Gastroesophageal sphincter (tissue), 4 donors: Measurements from ENCODE around the gene KNOP1. TPM values are rescaled to one million over a fixed set of nuclear protein-coding genes. Genes with fewer than 3 reads are reported as not detected.

Source experiments
- ATAC-seq: fragments of 150-250 bp; one replicate; pipeline ENCODE4 v1.9.1; 2016; ENCODE audit warnings: mild to moderate bottlenecking, moderate library complexity
- H3K27ac ChIP-seq, 4 donors: fragments of 200-600 bp; sonication (generic) in 3 of 4; 1 replicate in 3 of 4; 2 replicates in 1 of 4; pipeline ENCODE4 v1.5.1; 2016 to 2019
- H3K27me3 ChIP-seq: fragments of 200-600 bp; sonication (generic); one replicate; pipeline ENCODE4 v1.5.1; 2019
- H3K36me3 ChIP-seq, 2 donors: fragments of 200-600 bp; sonication (generic); one replicate each; pipeline ENCODE4 v1.5.1; 2019; ENCODE audit warnings: control low read depth in 1 of 2
- H3K4me1 ChIP-seq, 3 donors: fragments of 200-600 bp; sonication (generic); 1 replicate in 2 of 3; 2 replicates in 1 of 3; pipeline ENCODE4 v1.5.1; 2016 to 2019; ENCODE audit warnings: control low read depth in 2 of 3
- H3K4me3 ChIP-seq, 2 donors: fragments of 200-600 bp; sonication (generic); one replicate each; pipeline ENCODE4 v1.5.1; 2019; ENCODE audit warnings: mild to moderate bottlenecking in 1 of 2, moderate library complexity in 1 of 2
- H3K9me3 ChIP-seq, 3 donors: fragments of 200-600 bp; sonication (generic); one replicate each; pipeline ENCODE4 v1.5.1; 2017 to 2019; ENCODE audit warnings: control low read depth in 2 of 3
- EP300 ChIP-seq: sonication (generic); formaldehyde crosslinking; IDR thresholded peaks from one replicate; pipeline ENCODE4 v1.6.1; 2017; ENCODE audit warnings: antibody characterized with exemption, mild to moderate bottlenecking
- POLR2A ChIP-seq, 2 donors: fragments of 450-650 bp; IDR thresholded peaks; one replicate each; pipeline ENCODE4 v1.6.1; 2017; ENCODE audit warnings: antibody characterized with exemption in 2 of 2, mild to moderate bottlenecking in 2 of 2, moderate library complexity in 1 of 2
- POLR2AphosphoS5 ChIP-seq: sonication (generic); formaldehyde crosslinking; IDR thresholded peaks from one replicate; pipeline ENCODE4 v1.6.1; 2017; ENCODE audit warnings: antibody characterized with exemption
- WGBS, 2 donors: methylation state at CpG; one replicate each; pipeline ENCODE4 v1.1.5; 2018; ENCODE audit warnings: low coverage in 1 of 2; 5-methylcytosine and 5-hydroxymethylcytosine counted together
- total RNA-seq, 4 donors: library from RNA; depleted of rRNA; stranded (reverse); fragments of >200 nt; gene quantifications; one replicate each; pipeline ENCODE4 v1.1.0, GENCODE V29; 2016
- TF ChIP-seq, protein P1 (sequence below), 4 experiments: fragments of 200-600 bp in 2 of 4; fragments of 450-650 bp in 2 of 4; sonication (generic) in 1 of 4; IDR thresholded peaks; one replicate each; pipeline ENCODE4 v1.5.1; 2017 to 2019; ENCODE audit warnings: antibody characterized with exemption in 4 of 4, mild to moderate bottlenecking in 2 of 4, moderate library complexity in 2 of 4

Gene KNOP1
- total RNA-seq, 4 donors from 2014 or later = 6.9 to 14.5 (median 11.9) TPM

DNA sequence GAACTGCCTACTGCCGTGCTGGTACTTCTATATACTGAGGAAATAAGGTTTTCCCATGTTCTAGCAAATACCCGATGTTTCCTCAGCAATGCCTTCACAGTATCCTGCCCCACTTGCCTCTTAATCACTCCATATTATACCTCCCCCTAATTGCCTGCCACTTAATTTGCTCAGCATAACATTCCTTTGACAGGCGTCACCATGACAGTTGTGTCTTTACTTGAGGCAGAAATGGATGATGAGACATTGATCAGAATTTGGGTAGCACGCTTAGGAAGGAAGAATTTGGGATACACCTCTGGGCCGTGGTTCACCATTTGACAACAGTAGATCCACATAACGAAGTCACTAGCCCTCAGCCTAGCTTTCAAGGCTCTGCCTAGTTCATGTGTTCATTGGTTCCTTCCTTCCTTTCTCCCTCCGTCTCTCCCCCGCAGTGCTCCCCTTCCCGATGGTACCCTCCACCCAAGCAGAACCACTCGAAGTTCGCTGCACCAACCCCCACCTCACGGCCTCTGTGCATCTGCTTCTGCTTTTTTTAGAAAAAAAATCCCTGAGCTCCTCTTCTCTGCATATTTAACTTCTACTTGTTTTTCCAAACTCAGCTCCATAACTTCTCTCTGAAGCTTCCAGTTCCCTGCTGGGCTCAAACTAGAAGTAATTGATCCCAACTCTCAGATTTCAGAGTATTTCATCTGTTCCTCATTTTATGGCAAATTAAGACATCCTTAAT, 19.4 kb upstream of the KNOP1 start:
- Histone ChIP-seq H3K27me3 (no peaks in the 10 kb centered on the region), H3K4me3 (no peak overlapping the region), H3K27ac (no peak overlapping the region), H3K9me3 (no peaks in the 10 kb centered on the region), H3K36me3 (peaks cover 0 to 29% of the 10 kb centered on the region in 2 donors), H3K4me1 (peaks cover 0 to 19% (median 3%) of the 10 kb centered on the region in 3 donors)
- no peak for ATAC-seq
- TF ChIP-seq EP300 = no peak
- 76 to 77% methylated on average over 10 to 12 of the region's 12 CpGs for WGBS, 2 donors

DNA sequence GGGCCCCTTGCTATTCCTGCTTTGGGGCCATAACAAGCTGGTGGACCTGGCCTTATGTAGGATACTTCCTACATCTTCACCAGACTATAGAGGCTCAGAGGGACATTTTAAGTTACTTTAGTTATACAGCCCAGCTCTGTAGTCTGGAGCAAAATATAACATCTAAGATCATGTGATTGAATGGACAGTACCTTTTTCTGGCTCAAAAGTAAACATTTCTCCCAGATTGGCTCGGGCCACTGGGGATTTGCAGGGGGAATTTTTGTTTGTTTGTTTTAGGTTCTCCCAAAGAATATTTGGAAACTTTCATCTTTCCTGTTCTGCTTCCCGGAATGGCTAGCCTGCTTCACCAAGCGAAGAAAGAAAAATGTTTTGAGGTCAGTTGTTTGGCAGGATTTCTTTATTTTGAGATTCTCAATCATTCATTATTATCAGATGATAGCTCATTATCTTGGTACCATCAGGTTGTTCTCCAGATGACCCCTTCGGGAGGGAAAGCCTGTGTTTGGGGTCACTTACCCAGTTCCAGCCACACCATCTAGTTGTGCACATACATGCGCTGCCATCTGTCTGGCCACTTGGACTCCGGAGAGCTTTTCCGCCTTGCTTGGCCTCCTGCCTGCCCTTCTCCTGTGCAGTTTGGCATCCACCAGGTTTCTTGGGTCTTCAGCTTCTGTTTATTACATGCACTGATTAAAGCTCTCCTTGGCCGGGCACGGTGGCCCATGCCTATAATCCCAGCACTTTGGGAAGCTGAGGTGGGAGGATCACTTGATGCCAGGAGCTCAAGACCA, 17.2 kb upstream of the KNOP1 start:
- TF ChIP-seq POLR2AphosphoS5 (no peak), POLR2A (IDR thresholded peaks at IDR 0.05) (no peak), EP300 (no peak)
- TF ChIP-seq, protein P1, sequence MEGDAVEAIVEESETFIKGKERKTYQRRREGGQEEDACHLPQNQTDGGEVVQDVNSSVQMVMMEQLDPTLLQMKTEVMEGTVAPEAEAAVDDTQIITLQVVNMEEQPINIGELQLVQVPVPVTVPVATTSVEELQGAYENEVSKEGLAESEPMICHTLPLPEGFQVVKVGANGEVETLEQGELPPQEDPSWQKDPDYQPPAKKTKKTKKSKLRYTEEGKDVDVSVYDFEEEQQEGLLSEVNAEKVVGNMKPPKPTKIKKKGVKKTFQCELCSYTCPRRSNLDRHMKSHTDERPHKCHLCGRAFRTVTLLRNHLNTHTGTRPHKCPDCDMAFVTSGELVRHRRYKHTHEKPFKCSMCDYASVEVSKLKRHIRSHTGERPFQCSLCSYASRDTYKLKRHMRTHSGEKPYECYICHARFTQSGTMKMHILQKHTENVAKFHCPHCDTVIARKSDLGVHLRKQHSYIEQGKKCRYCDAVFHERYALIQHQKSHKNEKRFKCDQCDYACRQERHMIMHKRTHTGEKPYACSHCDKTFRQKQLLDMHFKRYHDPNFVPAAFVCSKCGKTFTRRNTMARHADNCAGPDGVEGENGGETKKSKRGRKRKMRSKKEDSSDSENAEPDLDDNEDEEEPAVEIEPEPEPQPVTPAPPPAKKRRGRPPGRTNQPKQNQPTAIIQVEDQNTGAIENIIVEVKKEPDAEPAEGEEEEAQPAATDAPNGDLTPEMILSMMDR (IDR thresholded peaks at IDR 0.05) = no peak
- no peak for ATAC-seq
- H3K27ac ChIP-seq = peak overlapping the region in 2 of 4 donors; percentile 31 to 47
- no peaks in the 10 kb centered on the region for H3K27me3 ChIP-seq
- H3K36me3 ChIP-seq = peaks cover 0 to 36% of the 10 kb centered on the region in 2 donors
- no peaks in the 10 kb centered on the region for H3K9me3 ChIP-seq
- 41 to 56% methylated on average over 7 to 9 of the region's 9 CpGs for WGBS, 2 donors
- peaks cover 0 to 19% (median 3%) of the 10 kb centered on the region in 3 donors for H3K4me1 ChIP-seq
- no peak overlapping the region for H3K4me3 ChIP-seq

DNA sequence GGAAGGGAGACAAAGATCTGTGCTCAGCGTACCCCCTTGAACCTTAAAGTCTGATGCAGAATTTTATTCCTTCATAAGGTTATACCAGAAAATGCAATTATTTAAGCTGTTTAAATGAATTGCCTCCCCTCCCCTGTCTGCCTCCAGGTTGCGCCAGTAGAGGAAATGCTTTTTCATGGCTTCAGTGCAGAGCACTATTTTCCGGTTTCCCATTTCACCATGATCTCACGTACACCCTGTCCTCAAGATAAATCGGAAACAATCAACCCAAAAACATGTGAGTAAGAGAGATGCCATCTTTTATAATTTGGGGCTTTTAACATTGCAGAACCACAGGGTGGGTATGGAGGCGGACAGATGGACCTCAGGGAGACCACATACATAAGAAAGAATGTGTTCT, 15.5 kb upstream of the KNOP1 start:
- H3K4me3 ChIP-seq = no peak overlapping the region
- ATAC-seq = no peak
- no peaks in the 10 kb centered on the region for H3K9me3 ChIP-seq
- H3K4me1 ChIP-seq = peaks cover 0 to 19% (median 3%) of the 10 kb centered on the region in 3 donors
- H3K27ac ChIP-seq = no peak overlapping the region
- TF ChIP-seq POLR2A (IDR thresholded peaks at IDR 0.05) (no peak), EP300 (no peak)
- WGBS, 2 donors = 84 to 94% methylated on average over 6 of the region's 6 CpGs
- H3K36me3 ChIP-seq = peaks cover 0 to 25% of the 10 kb centered on the region in 2 donors
- H3K27me3 ChIP-seq = no peaks in the 10 kb centered on the region

DNA sequence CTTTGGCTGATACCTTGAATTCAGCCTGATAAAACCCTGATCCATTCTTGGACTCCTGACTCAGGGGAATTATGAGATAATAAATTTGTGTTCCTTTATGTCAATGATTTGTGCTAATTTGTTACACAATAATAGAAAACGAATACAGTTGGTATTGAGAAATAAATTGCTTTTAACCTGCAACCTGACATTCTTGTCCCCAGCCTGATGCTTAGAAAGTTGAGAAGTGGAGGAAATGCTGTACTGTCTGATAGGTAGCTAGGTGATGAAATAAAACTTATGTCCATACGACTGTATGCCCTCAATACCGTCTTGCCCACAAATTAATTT, 10.6 kb upstream of the KNOP1 start:
- ATAC-seq = no peak
- H3K4me1 ChIP-seq = no peaks in the 10 kb centered on the region
- peaks cover 0 to 16% of the 10 kb centered on the region in 2 donors for H3K36me3 ChIP-seq
- no peaks in the 10 kb centered on the region for H3K9me3 ChIP-seq
- H3K27me3 ChIP-seq = no peaks in the 10 kb centered on the region
- H3K4me3 ChIP-seq = no peak overlapping the region
- 90 to 91% methylated on average over 3 of the region's 3 CpGs for WGBS, 2 donors
- TF ChIP-seq, protein P1 (IDR thresholded peaks at IDR 0.05) = no peak
- TF ChIP-seq POLR2A (IDR thresholded peaks at IDR 0.05) = no peak
- TF ChIP-seq EP300 = no peak
- TF ChIP-seq POLR2AphosphoS5 = no peak
- no peak overlapping the region for H3K27ac ChIP-seq

DNA sequence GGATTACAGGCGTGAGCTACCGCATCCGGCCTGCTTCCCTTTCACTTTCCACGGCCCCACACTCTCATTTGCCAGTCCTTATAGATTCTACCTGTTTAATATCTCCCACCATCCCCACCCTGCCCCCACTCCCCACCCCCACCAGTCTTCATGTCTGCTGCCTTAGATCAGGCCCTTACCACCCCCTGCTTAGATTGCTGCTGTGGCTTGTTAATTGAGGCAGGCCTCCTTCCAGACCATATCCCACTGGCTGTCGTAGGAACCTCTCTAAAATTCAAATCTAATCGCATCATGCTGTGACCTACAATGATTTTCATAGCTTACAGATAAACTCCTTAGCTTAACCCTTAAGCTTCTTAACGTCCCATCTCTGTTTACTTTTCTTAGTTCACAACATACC, 5.0 kb upstream of the KNOP1 start:
- Histone ChIP-seq H3K27ac (no peak overlapping the region), H3K4me1 (peaks cover 0 to 22% (median 6%) of the 10 kb centered on the region in 3 donors), H3K36me3 (no peaks in the 10 kb centered on the region), H3K4me3 (no peak overlapping the region), H3K9me3 (no peaks in the 10 kb centered on the region), H3K27me3 (no peaks in the 10 kb centered on the region)
- WGBS, 2 donors = 71 to 81% methylated on average over 3 to 7 of the region's 7 CpGs
- no peak for TF ChIP-seq POLR2A (IDR thresholded peaks at IDR 0.05)
- TF ChIP-seq POLR2AphosphoS5 = no peak
- no peak for TF ChIP-seq EP300
- TF ChIP-seq, protein P1 (IDR thresholded peaks at IDR 0.05) = no peak
- ATAC-seq = no peak
